Measurements from ENCODE around the gene MRPS9.

- TF ChIP-seq CTCF (IDR thresholded peaks at IDR 0.05 in 4 of 5, conservative IDR thresholded peaks at IDR 0.05 in 1 of 5) (no peak), POLR2A (IDR thresholded peaks at IDR 0.05) (no peak)
These were observed 98.5 kb downstream of the MRPS9 start for GRCh38 chr2:105136394-105136793.

All from gastrocnemius medialis (tissue), 4 donors.